ENCODE data around the gene TSPEAR. TPM values are rescaled to one million over a fixed set of nuclear protein-coding genes. Genes with fewer than 3 reads are reported as not detected.

The TSPEAR gene
- total RNA-seq, 1 experiment from 2014 or later, result not detected

DNA sequence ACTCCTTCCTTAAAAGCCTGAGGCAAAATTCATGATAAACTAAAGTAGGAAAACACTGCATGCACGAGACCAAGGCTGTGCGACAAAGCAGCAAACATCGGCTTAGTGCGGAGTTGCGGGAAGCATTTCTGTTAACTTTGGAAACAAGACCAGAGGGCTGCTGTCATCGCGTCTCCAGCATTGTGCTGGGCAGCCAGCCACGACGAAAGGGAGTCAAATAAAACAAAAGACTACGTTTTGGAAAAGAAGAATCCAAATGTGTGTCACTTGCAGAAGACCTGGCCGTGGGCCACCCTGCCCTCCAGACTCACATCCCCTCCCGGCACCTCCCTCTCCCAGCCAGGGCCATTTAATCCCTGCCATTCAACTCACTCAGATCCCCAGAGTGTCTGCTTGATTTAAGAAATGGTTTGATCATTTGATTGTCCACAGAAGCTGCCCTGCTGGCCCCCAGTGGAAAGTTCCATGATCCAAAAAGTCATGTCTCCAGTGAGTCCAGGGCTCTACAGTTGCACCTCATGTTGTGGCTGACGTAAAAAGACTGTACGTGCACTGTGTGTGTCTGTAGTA is 67.5 kb downstream of the TSPEAR start:
- TF ChIP-seq POLR2AphosphoS5 (IDR thresholded peaks at IDR 0.05; ENCODE audit: low read depth, low read length) (no peak), REST (IDR thresholded peaks at IDR 0.05; ENCODE audit: insufficient read depth in 1 of 2, low read depth in 2 of 2, low read length in 1 of 2) (no peak), SIN3A (IDR thresholded peaks at IDR 0.05; ENCODE audit: borderline replicate concordance, insufficient read depth, low read depth, low read length) (no peak), TCF7L2 (IDR thresholded peaks at IDR 0.05; ENCODE audit: low read depth, low read length) (no peak)
- TF ChIP-seq, protein P1, sequence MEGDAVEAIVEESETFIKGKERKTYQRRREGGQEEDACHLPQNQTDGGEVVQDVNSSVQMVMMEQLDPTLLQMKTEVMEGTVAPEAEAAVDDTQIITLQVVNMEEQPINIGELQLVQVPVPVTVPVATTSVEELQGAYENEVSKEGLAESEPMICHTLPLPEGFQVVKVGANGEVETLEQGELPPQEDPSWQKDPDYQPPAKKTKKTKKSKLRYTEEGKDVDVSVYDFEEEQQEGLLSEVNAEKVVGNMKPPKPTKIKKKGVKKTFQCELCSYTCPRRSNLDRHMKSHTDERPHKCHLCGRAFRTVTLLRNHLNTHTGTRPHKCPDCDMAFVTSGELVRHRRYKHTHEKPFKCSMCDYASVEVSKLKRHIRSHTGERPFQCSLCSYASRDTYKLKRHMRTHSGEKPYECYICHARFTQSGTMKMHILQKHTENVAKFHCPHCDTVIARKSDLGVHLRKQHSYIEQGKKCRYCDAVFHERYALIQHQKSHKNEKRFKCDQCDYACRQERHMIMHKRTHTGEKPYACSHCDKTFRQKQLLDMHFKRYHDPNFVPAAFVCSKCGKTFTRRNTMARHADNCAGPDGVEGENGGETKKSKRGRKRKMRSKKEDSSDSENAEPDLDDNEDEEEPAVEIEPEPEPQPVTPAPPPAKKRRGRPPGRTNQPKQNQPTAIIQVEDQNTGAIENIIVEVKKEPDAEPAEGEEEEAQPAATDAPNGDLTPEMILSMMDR (IDR thresholded peaks at IDR 0.05), result no peak
- H3K9me3 ChIP-seq (ENCODE audit: control insufficient read depth, insufficient read depth, low read depth, low read length), result no peaks in the 10 kb centered on the region
- no peak overlapping the region for H3K4me3 ChIP-seq (ENCODE audit: low read depth in 2 of 2, low read length in 2 of 2)
- H3K27ac ChIP-seq (ENCODE audit: low read length), result no peak overlapping the region
- ChIA-PET CTCF (no interaction called here), POLR2A (no interaction called here)
- DNase-seq (ENCODE audit: low read depth, low spot score) (no peak), ATAC-seq (no peak)
- in situ Hi-C loops (cut with HindIII; ENCODE audit: low pct_unique_long_range_greater_than_20kb, low sequenced_read_pairs) (no loop called here), intact Hi-C loops (cut with micrococcal nuclease; ENCODE audit: unreplicated experiment) (no loop called here)
- BruUV-seq (replicated peaks), result no TSS peak
- H3K27me3 ChIP-seq (ENCODE audit: control insufficient read depth, insufficient read depth, low read length), result no peaks in the 10 kb centered on the region
- H3K4me1 ChIP-seq (ENCODE audit: control insufficient read depth, insufficient read depth, low read length), result no peaks in the 10 kb centered on the region
- H3K36me3 ChIP-seq (ENCODE audit: control insufficient read depth, insufficient read depth, low read length), result no peaks in the 10 kb centered on the region

- H3K27me3 ChIP-seq (ENCODE audit: control insufficient read depth, insufficient read depth, low read length), result no peaks in the 10 kb centered on the region
- H3K36me3 ChIP-seq (ENCODE audit: control insufficient read depth, insufficient read depth, low read length), result no peaks in the 10 kb centered on the region
- ChIA-PET POLR2A (no interaction called here), CTCF (no interaction called here)
- H3K9me3 ChIP-seq (ENCODE audit: control insufficient read depth, insufficient read depth, low read depth, low read length), result no peaks in the 10 kb centered on the region
- intact Hi-C loops (cut with micrococcal nuclease; ENCODE audit: unreplicated experiment), result no loop called here
- no TSS peak for BruUV-seq (replicated peaks)
- TF ChIP-seq SIN3A (IDR thresholded peaks at IDR 0.05; ENCODE audit: borderline replicate concordance, insufficient read depth, low read depth, low read length) (no peak), TCF7L2 (IDR thresholded peaks at IDR 0.05; ENCODE audit: low read depth, low read length) (no peak), POLR2AphosphoS5 (IDR thresholded peaks at IDR 0.05; ENCODE audit: low read depth, low read length) (no peak), REST (IDR thresholded peaks at IDR 0.05; ENCODE audit: insufficient read depth in 1 of 2, low read depth in 2 of 2, low read length in 1 of 2) (no peak)
- TF ChIP-seq, protein P1 (IDR thresholded peaks at IDR 0.05), result no peak
- H3K27ac ChIP-seq (ENCODE audit: low read length), result no peak overlapping the region
- H3K4me1 ChIP-seq (ENCODE audit: control insufficient read depth, insufficient read depth, low read length), result no peaks in the 10 kb centered on the region
- H3K4me3 ChIP-seq (ENCODE audit: low read depth in 2 of 2, low read length in 2 of 2), result no peak overlapping the region
- ATAC-seq (no peak), DNase-seq (ENCODE audit: low read depth, low spot score) (no peak)
- in situ Hi-C loops (cut with HindIII; ENCODE audit: low pct_unique_long_range_greater_than_20kb, low sequenced_read_pairs), result no loop called here
Measured at GRCh38 chr21:44640761-44641160, 70.6 kb downstream of the TSPEAR start.
